ENCODE data around the gene KCNG2.

The KCNG2 gene

DNA sequence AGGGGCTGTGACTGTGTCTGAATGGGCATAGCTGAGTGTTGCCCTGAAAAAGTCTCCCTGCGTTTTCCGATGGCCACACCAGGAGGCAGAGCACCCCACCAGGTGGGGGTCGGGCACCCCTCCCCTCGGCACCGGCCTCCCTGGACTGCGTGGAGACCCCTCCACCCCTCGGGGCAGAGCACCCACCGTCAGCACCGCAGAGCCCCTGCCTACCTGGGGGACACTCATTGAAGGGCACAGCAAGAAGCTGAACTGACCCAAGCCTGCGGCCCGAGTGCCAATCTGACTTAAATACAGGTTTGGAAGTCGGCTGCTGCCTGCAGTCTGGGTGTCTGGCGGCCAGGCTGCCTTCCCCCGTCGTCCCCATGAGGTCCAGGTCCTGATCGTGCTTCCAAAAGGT lies 69.9 kb downstream of the KCNG2 start:
- DNase-seq (ENCODE audit: low read depth), result no peak

DNA sequence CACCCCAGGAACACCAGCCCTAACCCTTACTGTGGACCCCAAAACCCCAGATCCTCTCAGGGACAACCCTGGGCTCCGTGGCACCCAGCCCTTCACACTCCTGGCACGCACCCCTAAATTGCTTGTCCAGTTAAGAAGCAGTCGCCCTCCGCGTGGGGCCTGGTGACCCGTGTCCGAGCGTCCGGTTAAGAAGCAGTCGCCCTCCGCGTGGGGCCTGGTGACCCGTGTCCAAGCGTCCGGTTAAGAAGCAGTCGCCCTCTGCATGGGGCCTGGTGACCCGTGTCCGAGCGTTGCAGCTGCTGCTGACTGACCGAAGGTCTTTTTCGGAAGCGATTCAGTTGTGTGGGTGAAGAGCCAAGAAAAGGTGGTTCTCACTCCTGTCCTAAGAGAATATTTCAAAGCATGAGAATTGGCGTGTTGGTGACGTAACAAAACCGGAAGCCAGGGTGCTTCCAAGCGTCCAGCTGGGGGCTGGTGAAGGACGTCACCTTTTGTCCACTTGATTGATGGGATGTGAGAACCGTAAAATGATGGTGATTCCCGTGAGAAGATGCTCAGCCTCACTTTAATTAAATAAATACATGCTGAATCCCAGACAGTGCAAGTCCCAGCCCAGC lies 70.5 kb downstream of the KCNG2 start:
- DNase-seq (ENCODE audit: low read depth), result no peak
- TF ChIP-seq, protein P1, sequence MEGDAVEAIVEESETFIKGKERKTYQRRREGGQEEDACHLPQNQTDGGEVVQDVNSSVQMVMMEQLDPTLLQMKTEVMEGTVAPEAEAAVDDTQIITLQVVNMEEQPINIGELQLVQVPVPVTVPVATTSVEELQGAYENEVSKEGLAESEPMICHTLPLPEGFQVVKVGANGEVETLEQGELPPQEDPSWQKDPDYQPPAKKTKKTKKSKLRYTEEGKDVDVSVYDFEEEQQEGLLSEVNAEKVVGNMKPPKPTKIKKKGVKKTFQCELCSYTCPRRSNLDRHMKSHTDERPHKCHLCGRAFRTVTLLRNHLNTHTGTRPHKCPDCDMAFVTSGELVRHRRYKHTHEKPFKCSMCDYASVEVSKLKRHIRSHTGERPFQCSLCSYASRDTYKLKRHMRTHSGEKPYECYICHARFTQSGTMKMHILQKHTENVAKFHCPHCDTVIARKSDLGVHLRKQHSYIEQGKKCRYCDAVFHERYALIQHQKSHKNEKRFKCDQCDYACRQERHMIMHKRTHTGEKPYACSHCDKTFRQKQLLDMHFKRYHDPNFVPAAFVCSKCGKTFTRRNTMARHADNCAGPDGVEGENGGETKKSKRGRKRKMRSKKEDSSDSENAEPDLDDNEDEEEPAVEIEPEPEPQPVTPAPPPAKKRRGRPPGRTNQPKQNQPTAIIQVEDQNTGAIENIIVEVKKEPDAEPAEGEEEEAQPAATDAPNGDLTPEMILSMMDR (IDR thresholded peaks at IDR 0.05; ENCODE audit: low read length, missing control alignments), result no peak
- H3K4me3 ChIP-seq (replicated peaks; ENCODE audit: low read depth, low read length), result no peak overlapping the region

More for the DNA sequence above, 69.9 kb downstream of the KCNG2 start:
- TF ChIP-seq, protein P1 (IDR thresholded peaks at IDR 0.05; ENCODE audit: low read length, missing control alignments), result no peak
- no peak overlapping the region for H3K4me3 ChIP-seq (replicated peaks; ENCODE audit: low read depth, low read length)

DNA sequence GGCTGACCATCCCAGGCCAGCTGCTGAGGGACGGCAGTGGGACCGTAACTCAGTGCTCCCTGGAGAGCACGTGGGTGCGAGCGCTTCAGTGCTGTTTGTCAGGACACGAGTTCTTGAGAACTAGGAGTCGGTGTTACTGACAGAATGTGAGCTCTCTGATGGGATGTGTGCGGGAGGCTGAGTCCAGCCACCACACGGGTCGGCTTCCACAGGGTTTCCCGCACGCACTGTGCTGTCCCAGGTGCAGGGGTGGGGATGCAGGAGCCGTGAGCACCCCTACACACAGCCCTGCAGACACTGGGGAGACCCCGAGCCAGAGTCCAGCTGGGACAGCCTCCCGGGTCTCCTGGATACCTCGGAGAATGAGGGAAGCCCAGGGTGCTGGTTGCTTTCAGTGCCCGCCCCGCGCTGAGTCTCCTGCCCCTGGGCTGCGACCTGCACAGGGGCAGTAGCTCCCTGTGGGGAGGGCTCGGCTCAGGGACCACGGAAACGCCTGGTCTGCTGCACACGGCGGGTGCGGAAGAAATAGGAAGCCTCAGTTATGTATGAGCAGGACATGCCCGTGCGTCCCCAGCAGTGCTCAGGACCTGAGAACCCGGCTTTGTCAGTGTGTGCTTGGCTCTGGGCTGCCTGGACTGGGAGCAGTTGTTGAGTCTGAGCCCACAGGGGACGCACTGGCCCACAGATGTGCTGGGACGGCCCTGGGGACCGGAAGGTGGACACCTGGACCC lies 71.2 kb downstream of the KCNG2 start:
- TF ChIP-seq, protein P1 (IDR thresholded peaks at IDR 0.05; ENCODE audit: low read length, missing control alignments), result no peak
- no peak overlapping the region for H3K4me3 ChIP-seq (replicated peaks; ENCODE audit: low read depth, low read length)
- DNase-seq (ENCODE audit: low read depth), result no peak

DNA sequence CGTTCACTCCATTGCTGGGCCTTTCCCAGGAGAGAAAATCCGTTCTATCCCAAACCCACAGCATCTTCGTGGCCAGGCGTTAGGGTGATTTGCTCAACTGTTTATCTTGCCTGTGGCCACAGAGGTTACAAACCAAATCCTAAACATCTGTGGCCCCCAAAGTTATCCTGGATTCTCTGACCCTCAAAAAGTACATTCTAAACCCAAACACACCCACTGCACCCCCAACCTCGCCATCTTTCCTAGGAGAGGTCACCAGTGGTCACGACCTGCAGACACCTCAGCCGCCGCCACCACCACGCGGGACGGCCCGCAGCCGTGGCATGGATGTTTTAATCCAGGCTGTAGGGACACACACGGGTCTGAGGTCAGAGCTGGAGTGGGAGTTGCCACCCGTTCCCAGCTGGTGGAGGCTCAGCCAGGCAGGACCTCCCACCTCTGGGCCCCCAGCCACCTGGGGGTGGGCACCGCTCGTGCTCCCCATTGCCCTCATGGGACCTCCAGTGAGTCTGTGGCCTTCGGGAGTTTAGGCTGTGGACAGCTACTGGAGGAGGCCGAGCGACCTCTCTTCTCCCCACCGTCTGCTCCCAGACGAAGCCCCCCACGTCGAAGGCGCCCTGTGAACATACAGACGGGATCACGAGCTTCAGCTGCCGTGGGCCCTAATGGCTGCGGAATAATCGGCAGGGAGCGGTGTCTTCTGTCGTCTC lies 72.0 kb downstream of the KCNG2 start:
- TF ChIP-seq, protein P1 (IDR thresholded peaks at IDR 0.05; ENCODE audit: low read length, missing control alignments), result no peak
- no peak for DNase-seq (ENCODE audit: low read depth)
- H3K4me3 ChIP-seq (replicated peaks; ENCODE audit: low read depth, low read length), result no peak overlapping the region

DNA sequence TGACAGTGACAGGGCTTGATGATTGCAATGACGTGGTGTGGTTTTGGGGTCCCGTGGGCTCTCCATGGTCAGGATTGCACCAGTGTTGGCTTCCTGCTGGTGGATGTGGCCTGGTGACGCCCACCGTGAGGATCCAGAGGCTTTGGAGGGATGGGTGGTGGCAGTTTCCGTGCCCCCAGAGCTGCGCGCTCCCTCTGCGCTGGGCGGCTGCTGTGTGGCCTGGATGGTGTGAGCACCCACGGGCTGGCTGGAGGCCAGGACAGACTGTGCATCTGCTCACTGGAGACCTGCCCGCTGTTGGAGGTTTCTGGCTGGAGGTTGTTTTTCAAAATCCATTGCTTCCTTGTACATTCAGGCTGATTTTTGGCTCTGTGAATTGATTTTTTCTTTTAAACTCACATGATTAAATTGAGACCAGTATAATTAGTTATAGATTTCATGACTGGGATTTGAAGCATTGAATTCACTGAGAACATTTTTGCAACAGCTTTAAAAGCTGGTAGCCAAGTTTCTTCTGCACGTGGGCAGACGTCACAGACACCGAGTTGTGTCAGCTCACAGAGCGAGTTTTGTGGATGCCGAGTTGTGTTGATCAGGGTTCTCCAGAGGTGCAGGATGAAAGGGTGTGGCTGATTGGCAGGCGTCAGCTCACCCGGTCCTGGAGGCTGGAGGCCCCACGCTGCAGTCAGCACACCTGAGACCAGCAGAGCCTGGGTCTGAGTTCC lies 72.7 kb downstream of the KCNG2 start:
- TF ChIP-seq, protein P1 (IDR thresholded peaks at IDR 0.05; ENCODE audit: low read length, missing control alignments), result no peak
- no peak for DNase-seq (ENCODE audit: low read depth)
- H3K4me3 ChIP-seq (replicated peaks; ENCODE audit: low read depth, low read length), result no peak overlapping the region

DNA sequence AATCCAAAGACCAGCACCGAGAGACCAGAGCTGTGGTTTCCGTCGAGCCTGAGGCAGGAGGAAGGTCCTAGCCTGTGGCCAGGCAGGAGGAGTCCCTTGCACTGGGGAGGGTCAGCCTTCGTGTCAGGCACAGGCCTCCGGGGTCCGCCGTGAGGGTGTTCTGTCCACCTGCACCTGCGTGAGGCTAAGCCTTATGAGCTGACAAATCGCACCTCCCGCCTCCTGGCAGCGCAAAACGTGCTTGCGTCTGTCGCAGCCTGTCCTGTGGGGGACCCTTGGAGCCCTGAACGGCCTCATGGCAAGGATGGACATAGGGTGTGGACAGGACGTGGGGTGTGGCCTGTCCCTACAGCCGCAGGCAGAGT lies 73.3 kb downstream of the KCNG2 start:
- no peak for DNase-seq (ENCODE audit: low read depth)
- no peak overlapping the region for H3K4me3 ChIP-seq (replicated peaks; ENCODE audit: low read depth, low read length)
- TF ChIP-seq, protein P1 (IDR thresholded peaks at IDR 0.05; ENCODE audit: low read length, missing control alignments), result no peak
